GDM1 (cell line): Measurements from ENCODE around the gene TADA2B.

Experiments used
- DNase-seq: peaks from one replicate; lab custom pipeline; 2025; lab: John Stamatoyannopoulos, UW

The TADA2B gene

DNA sequence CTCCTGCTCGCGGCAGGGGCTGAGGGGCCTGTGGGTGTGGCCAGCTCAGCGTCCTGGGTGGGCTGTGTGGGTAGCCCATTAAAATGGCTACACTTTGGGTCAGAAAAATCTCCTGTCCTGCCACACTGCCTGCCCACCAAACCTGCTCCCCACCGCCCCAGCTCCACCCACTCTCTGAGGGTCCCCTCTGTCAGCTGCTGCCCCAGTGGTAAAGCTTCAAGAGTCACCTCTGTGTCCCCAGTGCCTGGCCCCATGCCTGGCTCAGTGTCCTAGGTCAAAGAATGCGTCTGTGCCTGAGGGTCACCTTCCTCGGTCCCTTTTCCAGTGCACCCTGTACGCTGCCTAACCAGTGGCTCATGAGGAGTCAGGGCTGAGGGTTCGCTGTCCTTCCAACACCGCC is 24.9 kb upstream of the TADA2B start:
- no peak for DNase-seq

DNA sequence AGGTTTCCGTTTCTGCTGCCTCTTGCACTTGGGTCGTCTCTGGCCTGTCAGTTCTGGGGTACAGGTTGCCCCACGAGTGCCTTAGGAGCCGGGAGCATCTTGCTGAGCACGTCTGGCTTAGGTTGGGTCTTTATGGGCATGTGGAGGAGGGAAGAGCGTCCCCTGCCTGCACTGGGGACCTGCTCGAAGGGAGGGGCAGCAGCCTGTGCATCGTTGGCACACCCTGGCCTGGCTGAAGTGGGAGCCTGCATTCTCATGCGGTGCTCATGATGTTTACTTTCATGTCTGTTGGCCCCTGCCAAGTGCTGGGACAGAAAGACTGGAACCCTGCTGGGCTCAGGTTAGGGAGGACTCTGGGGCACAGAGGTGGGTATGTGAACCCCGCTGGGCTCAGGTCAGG is 23.8 kb upstream of the TADA2B start:
- DNase-seq: no peak

DNA sequence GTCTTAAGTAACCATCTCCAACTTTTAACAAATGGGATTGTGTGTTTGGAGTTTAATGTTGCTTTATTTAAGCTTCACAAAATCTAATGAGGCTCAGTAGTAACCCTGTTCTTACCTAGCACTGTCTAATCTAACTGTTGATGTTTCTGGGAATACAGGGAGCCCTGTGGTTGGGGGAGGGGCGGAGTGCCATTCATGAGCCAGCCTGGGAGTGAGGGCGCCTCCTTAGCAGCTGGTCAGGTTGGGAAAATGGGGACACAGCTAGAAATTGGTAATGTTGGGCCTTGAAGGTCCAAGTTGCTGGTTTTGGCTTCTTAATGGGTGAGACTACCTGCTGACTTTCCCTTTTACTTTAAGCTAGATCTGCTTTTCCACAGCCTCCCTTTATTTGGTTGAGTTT is 22.9 kb upstream of the TADA2B start:
- no peak for DNase-seq

DNA sequence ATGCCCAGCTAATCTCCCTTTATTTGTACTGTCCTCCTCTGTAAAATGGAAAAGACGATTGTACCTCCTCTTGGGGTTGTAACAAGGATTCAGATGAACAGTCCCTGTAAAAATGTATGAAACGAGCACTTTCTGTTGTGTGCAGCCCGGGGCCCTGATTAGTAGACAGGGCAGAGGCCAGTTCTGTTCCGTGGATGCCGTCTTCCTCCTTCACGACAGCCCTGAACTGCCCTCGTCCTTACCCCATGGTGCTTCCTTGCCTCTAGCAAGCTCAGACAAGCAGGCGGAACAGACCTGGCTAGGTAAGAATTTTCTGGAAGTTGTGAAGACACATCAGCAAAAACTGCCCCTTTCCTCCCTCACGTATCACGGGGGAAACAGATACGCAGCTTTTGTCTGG is 22.3 kb upstream of the TADA2B start:
- DNase-seq: no peak

DNA sequence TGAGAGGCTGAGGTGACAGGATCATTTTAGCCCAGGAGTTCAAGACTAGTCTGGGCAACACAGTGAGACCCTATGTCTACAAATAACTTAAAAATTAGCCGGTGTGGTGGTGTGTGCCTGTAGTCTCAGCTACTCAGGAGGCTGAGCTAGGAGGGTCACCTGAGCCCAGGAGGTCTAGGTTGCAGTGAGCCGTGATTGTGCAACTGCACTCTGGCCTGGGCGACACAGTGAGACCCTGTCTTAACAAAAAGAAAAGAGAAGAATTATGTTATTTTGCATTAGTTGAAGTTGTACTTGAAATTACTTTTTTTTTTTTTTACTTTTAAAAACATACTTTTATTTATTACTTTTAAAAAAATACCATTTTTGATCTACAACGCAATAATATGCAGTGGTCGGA is 21.8 kb upstream of the TADA2B start:
- no peak for DNase-seq

DNA sequence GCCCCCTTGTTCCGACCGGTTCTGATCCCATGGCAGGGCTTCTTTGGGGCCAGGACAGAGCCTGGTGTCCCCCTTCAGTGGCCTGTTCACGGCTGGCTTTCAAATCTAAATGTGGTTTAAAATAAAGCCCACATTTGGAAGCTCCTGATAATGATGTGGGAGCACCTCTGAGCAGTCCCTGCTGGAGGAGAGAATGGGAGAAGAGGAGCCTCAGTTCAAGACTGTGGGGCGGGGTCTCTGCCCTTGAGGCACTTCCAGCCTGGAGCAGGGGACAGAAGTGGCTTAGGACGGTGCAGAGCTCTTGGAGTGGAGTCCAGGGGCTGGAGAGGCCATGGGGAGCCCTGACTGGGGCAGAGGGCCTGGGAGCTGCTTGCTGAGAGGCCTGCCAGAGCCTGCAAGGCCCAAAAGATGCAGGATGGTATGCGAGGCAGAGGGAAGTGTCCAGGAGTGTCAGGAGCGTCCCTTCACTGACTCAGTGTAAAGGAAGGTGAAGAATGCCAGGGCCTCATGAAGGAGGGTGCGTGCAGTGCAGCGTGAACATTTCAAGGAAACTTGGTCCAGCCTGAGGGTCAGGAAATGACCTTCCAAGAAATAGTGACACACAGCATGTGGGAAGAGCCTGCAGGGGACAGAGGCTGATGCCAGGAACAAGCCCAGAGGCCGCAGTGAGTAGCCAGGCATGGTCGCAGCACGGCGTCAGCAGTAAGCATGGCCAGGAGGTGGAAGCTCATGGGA is 21.1 kb upstream of the TADA2B start:
- no peak for DNase-seq

DNA sequence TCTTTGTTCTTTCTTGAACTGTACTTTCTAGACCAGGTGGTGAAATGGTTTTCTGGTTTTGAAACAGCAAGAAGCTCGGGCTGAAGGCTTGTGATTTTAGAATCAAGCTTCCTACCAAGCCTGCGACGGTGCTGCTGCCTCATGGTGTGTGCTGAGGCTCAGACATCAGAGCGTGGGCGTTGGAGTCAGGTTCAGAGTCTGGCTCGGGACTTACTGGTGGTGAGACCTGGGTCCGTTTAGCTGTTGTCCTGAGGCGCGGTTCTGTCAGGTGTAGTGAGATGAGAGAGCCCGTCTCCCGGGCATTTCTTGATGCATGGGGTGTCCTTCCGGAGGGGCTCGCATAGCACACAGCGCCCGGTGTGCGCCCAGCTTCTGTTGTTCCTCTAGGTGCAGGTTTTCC is 19.7 kb upstream of the TADA2B start:
- DNase-seq: no peak

DNA sequence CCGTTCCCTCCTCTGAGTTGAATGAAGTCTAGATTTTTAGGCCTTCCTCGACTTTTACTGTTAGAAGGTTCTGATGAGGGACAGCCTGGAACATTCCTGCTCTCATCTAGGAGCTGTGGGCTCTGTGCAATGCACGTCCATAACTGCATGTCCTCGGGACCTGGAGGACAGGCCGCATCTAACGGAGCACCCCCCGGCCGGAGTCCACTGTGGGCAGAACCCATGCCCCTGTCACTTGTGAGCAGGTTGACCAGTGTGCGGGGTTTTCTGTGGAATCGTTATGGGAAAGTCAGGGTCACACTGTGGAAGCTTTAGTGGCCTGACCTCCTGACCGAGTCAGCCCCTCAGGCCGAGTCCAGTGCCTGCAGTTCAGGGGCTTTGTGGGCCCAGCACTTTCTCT is 19.3 kb upstream of the TADA2B start:
- no peak for DNase-seq

DNA sequence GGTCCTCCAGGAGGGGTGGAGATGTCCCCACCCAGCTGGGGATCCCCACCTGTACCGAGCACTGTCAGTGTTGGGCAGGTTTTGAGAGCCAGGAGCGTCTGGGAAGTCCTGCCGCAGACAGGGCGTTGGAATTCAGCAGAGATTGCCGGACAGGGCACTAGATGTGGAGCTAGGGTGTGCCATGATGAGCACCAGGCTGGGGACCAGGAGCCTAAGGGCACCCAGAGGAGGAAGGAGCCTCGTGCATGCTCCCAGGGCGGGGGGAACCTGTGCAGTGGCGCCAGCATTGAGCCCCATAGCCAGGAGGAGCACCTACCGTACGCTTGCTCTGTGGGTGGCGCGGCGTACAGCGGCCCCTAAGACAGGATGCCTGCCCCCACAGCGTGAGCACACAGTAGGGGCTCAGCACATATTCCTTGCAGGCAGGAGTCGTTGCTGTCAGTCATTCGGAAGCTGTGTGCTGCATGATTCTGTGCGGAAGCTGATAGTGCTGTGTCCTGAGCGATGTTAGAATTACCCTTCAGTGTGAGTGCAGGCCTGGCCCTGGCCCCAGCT is 18.8 kb upstream of the TADA2B start:
- DNase-seq: no peak

DNA sequence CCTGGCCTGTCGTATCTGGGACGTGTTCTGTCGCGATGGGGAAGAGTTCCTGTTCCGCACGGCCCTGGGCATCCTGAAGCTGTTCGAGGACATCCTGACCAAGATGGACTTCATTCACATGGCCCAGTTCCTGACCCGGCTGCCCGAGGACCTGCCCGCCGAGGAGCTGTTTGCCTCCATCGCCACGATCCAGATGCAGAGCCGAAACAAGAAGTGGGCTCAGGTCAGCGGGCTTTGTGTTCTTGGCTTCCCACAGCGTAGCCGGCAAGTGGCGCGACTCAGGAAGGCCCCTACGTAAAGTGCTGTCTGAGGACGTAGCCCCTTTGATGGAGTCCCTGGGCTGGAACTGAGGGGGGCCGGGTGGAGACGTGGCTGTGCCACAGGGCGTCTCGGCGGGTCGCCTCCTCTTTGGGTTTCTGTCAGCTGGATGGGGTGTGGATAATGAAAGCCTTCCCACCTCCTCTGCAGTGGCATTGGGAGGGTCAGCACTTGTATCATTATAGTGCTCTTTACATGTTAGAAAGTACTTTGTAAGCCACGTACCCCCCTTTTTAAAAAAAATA is 18.1 kb upstream of the TADA2B start:
- no peak for DNase-seq

DNA sequence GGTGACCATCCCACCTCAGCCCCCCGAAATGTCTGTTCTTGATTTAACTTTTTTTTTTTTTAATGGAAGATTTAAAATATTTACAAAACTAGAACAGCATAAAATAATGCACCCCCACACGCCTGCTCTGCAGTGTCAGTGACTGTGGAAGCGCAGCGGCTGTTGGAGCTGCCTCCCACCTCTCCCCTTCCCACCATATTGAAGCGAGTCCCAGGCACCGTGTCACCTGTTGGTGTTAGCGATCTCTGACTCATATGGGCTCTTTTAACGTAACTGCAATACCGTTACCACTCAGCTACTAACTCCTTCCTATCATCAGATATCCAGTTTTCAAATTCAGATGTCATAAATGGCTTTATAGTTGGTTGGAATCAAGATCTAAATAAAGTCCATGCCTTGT is 17.1 kb upstream of the TADA2B start:
- DNase-seq: no peak

DNA sequence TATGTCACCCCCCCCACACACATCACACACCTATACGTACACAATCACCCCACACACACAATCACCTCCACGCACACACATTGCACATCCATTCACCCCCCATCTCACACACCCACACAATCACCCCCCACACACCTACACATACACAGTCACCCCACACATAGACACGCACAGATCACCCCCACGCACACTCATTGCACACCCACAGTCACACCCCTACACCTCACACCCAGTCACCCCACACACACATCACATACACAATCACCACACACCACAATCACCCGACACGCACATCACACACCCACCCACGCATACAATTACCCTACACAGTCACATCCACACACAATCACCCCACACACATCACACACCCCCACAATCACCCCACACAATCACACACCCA is 15.9 kb upstream of the TADA2B start:
- no peak for DNase-seq

DNA sequence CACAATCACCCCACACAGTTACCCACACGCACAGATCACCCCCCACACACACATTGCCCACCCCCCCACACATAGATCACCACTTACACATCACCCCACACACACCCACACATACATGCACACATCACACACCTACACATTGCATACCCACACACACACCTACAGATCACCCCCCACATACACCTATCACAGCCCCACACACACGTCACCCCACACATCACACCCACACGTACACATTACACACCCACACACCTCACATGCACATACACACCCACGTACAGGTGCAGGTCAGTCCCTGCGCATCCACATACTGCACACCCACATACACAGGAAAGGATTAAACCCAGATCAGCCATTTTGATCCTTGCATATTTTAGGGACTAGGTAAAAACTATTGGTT is 15.3 kb upstream of the TADA2B start:
- no peak for DNase-seq

DNA sequence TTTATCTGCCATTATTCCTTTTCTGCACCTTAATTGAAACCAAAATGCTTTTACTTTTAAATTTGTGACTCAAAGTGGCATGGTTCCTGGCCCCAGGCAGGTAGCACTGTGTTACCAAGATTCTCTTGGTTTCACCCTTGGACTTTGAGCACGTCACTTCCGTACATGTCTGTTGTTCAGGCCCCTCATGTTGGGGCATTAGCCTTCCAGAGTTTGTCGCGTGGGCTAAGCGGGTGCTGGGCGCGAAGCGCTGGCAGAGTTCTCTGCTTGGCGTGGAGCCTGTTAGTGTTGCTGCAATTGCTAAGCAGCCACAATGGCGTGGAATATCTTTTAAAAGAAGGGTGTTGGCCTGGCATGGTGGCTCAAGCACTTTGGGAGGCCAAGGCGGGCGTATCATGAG is 14.0 kb upstream of the TADA2B start:
- DNase-seq: no peak

DNA sequence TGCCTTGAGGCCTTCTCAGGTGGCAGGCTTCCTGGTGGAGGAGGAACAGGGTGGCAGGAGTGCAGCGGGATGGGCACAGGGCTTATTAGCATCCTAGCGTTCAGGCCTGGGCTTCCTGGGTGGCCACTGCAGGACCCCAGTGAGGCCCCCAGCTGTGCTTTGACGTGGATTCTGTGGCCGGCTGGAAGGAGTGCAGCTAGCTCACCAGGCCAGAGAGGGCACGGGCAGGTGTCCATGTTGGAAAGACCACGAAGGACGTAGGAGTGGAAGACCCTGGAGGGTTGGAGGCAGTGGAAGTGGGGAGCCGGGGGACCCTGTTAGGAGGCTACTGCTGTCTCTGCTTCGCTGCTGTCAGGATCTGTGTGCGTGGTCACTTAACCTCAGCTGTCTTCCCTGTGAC is 13.3 kb upstream of the TADA2B start:
- DNase-seq: no peak

DNA sequence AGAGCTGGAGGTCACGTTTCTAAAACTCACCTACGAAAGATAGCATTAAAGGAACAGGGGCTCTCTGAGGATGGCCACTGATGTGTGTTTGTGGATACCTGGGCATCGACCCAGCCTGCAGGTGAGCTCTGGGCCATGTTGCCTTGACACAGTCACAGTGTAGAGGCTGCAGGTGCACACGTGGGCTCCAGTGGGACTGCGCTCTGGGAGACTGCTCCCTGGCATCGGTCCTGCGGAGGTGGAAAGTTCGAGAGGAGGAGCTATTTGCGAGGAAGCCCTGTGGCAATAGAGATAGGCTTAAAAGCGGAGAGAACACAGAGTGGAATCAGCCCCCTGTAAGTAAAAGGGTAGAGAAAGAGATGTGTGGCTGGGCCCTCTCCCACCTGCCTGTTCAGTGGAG is 12.3 kb upstream of the TADA2B start:
- no peak for DNase-seq

DNA sequence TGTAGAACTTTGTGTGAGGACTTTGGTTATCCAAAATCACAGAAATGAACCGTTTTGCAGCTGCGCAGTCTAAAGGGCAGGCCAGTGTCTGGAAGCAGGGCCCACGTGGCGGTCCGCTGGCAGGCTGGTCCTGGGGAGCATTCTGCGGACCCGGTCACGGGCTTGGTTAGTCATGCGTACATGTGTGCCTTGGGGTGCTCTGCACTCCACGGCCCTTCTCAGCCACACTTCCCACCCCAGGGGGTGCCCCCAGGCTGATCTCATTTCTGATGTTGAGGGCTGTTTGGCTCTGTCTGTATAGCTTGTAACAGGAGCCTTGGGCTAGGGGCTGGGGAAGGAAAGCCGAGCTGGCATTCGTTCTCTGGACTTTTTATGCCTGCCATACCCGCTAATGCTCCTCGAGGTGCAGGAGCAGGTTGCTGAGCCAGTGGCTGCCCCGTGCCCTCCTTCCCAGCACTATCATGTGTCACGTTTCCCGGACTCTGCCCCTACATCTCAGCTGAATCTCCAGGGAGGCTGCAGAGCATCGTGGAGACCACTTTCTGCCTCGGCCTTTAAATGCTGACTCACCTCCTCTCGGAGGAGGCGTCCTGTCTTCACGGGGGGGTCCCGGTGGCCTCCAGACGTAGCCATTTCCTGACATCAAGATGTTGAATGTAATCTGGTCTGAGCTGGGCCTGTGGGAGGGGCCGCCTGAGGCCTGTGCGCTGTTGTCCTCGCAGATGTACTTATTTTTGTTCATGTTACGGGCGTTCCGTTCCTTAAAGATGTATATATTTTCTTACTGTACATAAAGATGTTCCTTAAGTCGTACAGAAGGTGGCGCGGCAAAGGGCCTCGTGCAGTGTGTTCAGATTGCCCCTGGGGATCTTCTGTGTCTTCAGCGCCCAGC is 11.4 kb upstream of the TADA2B start:
- DNase-seq: no peak

DNA sequence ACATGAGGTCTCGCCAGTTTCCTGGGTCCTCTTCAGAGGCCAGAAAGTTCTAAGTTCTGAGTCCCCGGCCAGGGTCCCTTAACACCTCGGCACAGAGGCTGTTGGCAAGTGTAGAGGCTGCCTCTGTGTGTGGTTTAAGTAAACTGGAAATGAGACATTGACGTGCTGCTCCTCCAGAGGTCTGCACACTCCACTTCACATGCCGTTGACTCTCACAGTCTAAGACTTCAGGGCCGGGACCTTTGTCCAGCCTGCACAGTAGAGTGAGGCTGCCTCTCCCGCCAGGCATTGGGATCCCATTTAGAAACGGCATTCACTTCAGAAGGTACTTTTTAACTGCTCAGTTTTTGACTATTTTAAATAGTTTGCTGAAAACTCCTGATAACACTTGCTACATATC is 10.6 kb upstream of the TADA2B start:
- no peak for DNase-seq

DNA sequence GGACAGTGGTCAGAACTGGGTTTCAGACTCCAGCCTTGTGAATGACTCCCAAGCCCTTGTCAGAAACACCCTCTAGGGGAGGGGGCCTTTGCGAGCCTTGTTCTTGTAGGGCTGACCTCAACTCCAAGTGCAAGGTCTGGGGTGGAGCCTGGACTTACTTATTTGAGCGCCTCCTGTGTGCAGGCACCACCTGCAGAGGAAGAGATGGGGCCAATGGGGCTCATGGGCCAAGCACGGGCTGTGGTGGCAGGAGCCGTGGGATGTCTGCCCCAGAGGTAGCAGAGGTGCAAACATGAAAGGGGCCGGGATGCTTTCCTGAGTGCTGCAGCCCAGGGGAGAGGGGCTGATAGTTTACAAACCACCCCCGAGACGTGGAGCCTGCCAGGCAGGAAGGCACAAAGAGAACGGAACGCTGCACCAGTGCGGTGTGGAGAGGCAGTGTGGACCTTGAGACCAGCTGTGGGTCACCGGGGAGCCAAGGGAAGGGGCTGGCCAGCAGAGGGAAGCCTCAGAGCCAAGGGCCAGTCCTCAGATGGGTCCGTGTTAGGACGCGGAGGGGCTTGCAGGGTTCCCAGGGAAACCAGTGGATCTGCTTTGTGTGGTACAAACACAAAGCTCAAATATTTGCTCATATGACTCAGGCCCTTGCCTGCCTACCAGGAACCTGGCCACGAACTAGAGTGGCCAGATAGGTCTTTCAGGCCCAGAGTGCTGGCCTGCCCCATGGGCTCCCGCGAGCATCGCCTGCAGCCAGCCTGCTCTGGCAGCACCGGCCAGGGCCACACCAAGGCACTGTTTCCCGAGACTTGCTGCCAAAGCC is 8.7 kb upstream of the TADA2B start:
- DNase-seq: no peak

DNA sequence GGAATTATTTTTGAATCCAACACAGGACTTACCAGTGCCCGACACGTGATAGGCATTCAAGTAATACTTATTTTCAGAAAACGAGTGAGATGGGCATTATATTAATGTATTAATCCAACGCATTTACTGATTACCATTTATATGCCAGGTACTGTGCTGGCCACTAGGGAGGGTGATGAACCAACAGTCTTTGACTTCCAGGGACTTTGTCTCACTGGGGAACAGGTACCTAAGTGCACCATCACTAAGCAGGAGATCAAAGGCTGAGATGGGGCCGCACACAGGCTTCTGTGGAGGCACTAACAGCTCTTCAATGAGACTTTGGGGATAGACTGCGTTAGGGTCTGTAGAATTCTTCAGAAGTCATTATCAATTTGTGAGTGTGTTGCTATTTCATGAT is 5.7 kb upstream of the TADA2B start:
- no peak for DNase-seq

DNA sequence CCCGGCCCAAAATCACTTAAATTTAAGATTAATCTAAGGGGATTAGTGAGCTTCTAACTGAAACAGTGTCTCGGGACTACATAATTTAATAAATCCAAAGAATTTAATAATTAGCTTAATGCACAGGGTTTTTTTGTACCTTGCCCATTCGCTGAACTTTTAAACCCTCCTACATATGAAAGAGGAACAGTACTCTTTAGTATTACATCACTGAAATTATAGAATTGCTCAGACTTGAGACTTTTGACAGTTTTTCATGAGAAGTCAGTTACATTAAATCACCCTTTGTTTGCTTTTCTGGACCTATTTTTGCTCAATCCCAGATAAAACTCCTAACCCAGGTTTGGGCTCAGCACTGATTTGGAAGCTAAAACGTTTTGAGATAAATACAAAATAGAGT is 2.4 kb upstream of the TADA2B start:
- DNase-seq: no peak

DNA sequence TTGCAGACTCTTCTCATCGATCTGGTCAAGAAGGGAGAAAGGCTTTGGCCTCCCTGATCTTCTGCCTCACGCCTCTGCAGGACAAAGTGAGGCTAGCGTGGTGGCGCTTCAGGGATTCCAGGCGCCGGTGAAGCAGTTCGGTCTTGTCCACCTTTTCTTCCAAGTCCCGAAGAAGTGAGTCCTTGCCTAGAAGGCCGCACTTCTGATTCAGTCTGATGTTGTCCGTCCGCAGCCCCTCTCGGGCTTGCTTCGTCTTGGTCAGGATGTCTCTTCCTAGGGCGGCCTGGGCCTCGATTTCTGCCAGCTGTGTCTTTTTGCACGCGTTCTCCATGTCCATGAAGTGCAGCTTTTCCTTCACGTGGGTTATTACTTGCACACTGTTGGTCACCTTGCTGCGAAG is 1.9 kb upstream of the TADA2B start:
- no peak for DNase-seq
